ENCODE data around the gene PASK.

GRCh38 chr2:241121008-241121407 is 28.3 kb downstream of the PASK start:
- TF ChIP-seq, protein P1, sequence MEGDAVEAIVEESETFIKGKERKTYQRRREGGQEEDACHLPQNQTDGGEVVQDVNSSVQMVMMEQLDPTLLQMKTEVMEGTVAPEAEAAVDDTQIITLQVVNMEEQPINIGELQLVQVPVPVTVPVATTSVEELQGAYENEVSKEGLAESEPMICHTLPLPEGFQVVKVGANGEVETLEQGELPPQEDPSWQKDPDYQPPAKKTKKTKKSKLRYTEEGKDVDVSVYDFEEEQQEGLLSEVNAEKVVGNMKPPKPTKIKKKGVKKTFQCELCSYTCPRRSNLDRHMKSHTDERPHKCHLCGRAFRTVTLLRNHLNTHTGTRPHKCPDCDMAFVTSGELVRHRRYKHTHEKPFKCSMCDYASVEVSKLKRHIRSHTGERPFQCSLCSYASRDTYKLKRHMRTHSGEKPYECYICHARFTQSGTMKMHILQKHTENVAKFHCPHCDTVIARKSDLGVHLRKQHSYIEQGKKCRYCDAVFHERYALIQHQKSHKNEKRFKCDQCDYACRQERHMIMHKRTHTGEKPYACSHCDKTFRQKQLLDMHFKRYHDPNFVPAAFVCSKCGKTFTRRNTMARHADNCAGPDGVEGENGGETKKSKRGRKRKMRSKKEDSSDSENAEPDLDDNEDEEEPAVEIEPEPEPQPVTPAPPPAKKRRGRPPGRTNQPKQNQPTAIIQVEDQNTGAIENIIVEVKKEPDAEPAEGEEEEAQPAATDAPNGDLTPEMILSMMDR (conservative IDR thresholded peaks at IDR 0.05 in 1 of 2, IDR thresholded peaks at IDR 0.05 in 1 of 2; ENCODE audit: low read depth in 1 of 2, low read length in 2 of 2), result no peak
- no peak for TF ChIP-seq EZH2 (IDR thresholded peaks at IDR 0.05; ENCODE audit: low read length, missing control alignments)
